ENCODE data around the gene ZNF519.
"Not testable (repeated sequence)": the region's sequence is repeated elsewhere in the genome, so short reads cannot be mapped to it uniquely, and the experiment has no call there.

GRCh38 chr18:14162915-14163314 lies 30.7 kb upstream of the ZNF519 start:
- not testable (repeated sequence) for TF ChIP-seq FOXM1 (IDR thresholded peaks at IDR 0.05; ENCODE audit: borderline replicate concordance); BHLHE40 (IDR thresholded peaks at IDR 0.05; ENCODE audit: borderline replicate concordance); FOXK2 (IDR thresholded peaks at IDR 0.05); ELF4 (IDR thresholded peaks at IDR 0.05); FOXA1 (IDR thresholded peaks at IDR 0.05); CTBP1 (IDR thresholded peaks at IDR 0.05; ENCODE audit: borderline replicate concordance); ZNF384 (IDR thresholded peaks at IDR 0.05); SUZ12 (IDR thresholded peaks at IDR 0.05); SP1 (IDR thresholded peaks at IDR 0.05); HDGF (IDR thresholded peaks at IDR 0.05; ENCODE audit: borderline replicate concordance); ARNT (IDR thresholded peaks at IDR 0.05); LEF1 (IDR thresholded peaks at IDR 0.05; ENCODE audit: borderline replicate concordance); NFRKB (IDR thresholded peaks at IDR 0.05); TARDBP (IDR thresholded peaks at IDR 0.05)
